Activated naive CD4-positive, alpha-beta T cell treated with anti-CD3 and anti-CD28 coated beads, Interleukin-2, amount 50 U/mL, for 72 hours (primary cell): Measurements from ENCODE around the gene NREP. TPM values are rescaled to one million over a fixed set of nuclear protein-coding genes. Genes with fewer than 3 reads are reported as not detected.
A peak's percentile ranks its signal among the peaks of the same experiment; 100 is the strongest.

ENCODE experiments used
- ATAC-seq, 2 donors: fragments of 150-1000 bp; cut with Tn5 transposase; 2 replicates each; pipeline ENCODE4 v1.10.0; 2021; ENCODE audit warnings: mild to moderate bottlenecking in 2 of 2, moderate library complexity in 2 of 2
- DNase-seq, 2 donors: peaks; one replicate each; pipeline ENCODE4 v3.0.0; 2021 to 2022; ENCODE audit warnings: low spot score in 2 of 2
- H3K27ac Mint-ChIP-seq, 2 donors: one replicate each; pipeline ENCODE4 v1.8.0; 2022; ENCODE audit warnings: mild to moderate bottlenecking in 2 of 2, mixed read lengths in 2 of 2
- H3K36me3 Mint-ChIP-seq, 2 donors: one replicate each; pipeline ENCODE4 v1.8.0; 2022; ENCODE audit warnings: mixed read lengths in 2 of 2
- H3K9me3 Mint-ChIP-seq, 2 donors: one replicate each; pipeline ENCODE4 v1.8.0; 2022; ENCODE audit warnings: mixed read lengths in 2 of 2
- total RNA-seq, 2 donors: library from RNA; stranded (reverse); gene quantifications; one replicate each; pipeline ENCODE4 v1.2.3, GENCODE V29; 2022

The NREP gene
- total RNA-seq, 2 donors from 2014 or later, result 7.7 to 28.7 TPM

DNA sequence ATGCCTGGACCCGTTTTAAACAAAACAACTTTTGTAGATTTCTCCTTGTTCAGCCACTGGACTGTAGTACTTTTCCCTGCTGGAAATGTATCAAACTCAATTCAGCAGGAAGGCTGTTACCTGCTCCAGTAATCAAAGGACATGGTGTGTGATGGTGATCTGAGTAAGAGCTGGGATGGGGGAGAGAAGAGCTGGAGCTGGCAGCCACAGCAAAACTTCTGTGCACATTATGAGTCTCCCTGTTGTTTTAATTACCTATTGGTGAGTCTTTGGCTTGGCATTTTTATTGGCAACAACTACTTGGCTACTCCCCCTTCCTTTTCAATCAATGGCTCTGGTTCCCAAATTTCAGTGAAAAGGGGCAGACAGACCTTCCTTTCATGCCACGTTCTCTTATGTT is 9.7 kb downstream of the NREP start:
- Mint-ChIP-seq H3K27ac (no peak overlapping the region), H3K9me3 (no peaks in the 10 kb centered on the region), H3K36me3 (peaks cover 5 to 6% of the 10 kb centered on the region in 2 donors)
- no peak for ATAC-seq
- DNase-seq, result no peak

DNA sequence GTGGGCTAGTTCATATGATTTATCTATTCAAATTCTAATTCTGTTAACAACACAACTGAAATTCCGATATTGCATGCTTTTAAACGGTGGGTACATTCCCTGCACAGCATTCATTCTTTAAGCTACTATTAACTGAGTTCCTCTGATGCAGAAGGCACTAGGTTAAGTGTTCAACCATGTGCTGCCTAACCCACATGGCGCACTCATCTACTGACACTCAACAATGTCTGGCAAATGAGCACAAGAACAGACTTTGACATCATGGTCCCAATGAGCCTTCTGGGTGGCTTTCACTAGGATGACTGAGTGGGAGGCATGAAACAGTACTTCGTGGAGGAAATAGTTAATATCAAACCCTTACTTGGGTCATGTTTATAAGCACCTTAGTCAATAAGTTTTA is 10.2 kb downstream of the NREP start:
- peaks cover 5 to 6% of the 10 kb centered on the region in 2 donors for H3K36me3 Mint-ChIP-seq
- no peak for DNase-seq
- no peak overlapping the region for H3K27ac Mint-ChIP-seq
- ATAC-seq, result no peak
- H3K9me3 Mint-ChIP-seq, result no peaks in the 10 kb centered on the region

DNA sequence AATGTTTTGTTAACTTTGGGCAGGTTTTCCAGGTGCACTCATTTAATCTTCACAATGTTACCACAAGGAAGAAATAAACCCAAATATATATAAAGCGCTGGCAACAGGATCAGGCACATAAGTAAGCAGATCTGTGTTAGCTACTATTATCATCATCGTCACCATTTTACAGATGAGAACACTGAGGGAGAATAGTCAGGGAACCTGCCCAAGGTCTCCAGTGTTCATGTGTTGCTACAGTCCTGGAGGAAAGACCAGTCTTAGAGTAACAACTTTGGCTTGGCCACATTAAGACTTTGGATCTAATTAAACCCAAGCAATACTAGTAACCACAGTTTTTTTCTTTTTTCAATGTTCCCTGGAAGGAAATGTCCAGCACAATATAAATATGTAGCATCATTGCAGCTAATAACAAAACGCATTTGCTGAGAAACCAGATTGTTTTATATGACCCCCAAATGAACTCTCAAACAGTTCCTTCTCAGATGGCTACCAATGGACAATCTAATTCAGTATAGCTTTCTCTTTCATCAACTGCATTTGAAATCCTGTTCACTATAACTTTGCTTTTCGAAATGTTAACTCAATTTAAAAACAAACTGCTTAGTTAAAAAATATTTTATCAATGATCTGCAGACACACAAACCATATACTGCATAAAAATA is 11.8 kb downstream of the NREP start:
- Mint-ChIP-seq H3K36me3 (peaks cover 5 to 6% of the 10 kb centered on the region in 2 donors), H3K9me3 (no peaks in the 10 kb centered on the region), H3K27ac (no peak overlapping the region)
- ATAC-seq, result no peak
- DNase-seq, result no peak

DNA sequence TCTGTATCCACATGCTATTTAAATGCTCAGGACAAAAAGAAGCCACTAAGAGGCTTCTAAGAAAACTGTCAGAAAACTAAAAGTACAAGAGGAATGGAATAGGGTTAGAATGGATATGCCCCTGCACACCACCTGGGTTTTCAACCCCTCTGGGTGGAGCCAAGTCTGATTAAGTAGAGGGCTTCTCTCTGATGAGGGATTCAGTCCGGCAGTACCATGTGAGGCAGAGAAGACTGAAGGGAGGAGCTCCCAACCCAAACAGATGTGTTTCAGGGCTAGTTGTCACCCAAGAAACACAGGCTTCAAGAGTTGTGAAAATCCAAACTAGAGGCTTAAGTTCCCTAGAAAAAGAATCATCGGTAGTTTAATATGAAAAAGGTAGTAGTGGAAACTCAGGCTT is 12.5 kb downstream of the NREP start:
- peaks cover 5 to 6% of the 10 kb centered on the region in 2 donors for H3K36me3 Mint-ChIP-seq
- H3K9me3 Mint-ChIP-seq, result no peaks in the 10 kb centered on the region
- no peak for ATAC-seq
- DNase-seq, result no peak
- no peak overlapping the region for H3K27ac Mint-ChIP-seq

DNA sequence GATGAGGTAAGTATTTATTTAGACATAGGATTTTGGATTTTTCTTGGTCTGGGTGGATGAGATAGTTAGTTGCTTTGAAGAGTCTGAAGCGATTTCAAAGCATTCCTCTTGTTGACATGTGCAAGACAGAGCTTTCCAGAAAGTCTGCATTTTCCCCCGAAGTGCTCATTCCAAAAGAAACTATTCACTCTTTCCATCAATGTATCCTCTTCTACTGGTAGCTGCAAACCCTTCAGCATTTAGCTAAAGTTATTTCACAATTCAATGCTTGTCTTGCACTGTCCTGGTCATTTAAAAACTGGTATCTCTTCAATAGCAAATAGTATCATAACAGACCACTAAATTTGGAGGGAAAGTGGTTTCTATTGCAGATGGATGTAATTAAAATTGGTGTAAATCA is 13.0 kb downstream of the NREP start:
- Mint-ChIP-seq H3K9me3 (no peaks in the 10 kb centered on the region), H3K36me3 (peaks cover 5 to 6% of the 10 kb centered on the region in 2 donors), H3K27ac (no peak overlapping the region)
- ATAC-seq (no peak), DNase-seq (no peak)

DNA sequence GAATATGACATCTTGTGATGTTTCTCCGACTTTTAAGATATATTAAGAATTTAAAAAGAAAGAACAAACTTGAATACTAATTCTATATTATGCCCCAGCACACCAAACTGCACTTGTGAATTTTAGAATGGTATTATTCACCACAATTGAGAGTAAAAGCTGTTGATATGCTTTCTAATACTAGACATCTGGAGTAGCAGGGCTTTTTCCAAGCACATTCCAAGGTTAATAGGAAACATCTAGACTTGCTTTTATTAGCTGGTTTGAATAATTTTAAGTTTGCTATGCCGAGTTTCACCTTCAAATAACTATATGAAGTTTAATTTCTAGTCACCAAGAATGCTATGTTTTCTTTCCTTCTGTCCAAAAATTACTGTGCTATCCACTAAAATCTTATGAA is 13.5 kb downstream of the NREP start:
- ATAC-seq, result no peak
- no peak for DNase-seq
- Mint-ChIP-seq H3K9me3 (no peaks in the 10 kb centered on the region), H3K36me3 (peaks cover 5 to 6% of the 10 kb centered on the region in 2 donors), H3K27ac (no peak overlapping the region)

DNA sequence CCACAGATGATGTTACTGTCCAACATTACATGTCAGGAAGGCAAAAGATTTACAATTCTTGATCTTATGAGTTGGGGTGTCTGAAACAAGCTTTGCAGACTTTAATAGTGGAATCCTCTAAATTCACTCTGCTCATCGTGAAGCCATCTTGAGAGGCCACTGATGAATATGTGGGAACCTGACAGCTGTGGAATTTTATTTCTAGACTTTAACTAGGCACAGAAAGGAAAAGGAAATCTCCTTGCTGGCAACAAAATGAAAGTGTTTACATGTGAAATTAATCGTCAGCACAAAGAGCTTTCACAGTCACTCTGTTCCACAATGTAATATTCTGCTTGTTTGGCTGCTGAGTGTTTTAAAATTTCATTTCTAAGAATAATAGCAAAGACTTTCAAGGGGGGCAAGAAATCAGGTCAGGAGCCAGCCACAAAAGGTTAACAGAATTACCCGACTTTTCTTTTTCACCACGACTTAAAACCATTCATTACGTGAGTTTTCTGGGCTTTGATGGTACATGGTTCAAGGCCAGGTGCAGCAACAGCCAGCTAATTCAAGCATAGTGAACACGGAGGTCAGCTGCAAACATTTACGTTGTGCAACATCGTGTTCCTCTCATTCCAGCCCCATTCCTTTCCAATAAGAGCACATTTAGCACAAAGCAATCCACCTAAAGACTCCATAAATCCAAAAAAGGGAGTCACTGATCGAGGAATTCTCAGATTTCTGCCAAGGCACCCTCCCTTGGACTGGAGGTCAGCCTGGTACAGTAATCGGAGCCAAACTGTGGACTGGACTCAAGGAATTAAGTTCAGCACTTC is 14.6 kb downstream of the NREP start:
- no peak for ATAC-seq
- DNase-seq, result no peak
- Mint-ChIP-seq H3K27ac (no peak overlapping the region), H3K9me3 (no peaks in the 10 kb centered on the region), H3K36me3 (no peaks in the 10 kb centered on the region)

DNA sequence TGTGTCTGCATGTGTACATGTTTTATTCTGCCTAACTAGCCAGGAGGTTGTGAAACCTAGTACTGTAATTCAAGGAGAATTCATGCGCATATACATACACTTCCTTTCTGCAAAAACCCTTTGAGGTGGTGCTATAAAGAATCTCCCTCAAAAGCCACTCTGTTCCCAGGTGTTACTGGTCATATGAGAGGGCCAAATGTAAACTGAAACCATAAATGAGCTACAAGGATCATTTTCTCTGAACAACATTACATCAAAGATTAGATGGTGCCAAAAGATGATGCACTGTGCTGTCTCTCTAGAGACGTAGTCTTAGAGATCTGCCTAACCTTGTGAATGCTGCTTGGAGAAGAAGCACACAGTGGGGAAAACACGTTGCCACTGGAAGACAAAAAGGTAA is 15.7 kb downstream of the NREP start:
- no peaks in the 10 kb centered on the region for H3K9me3 Mint-ChIP-seq
- no peak overlapping the region for H3K27ac Mint-ChIP-seq
- ATAC-seq (peak; percentile 78 to 90), DNase-seq (no peak)
- no peaks in the 10 kb centered on the region for H3K36me3 Mint-ChIP-seq

DNA sequence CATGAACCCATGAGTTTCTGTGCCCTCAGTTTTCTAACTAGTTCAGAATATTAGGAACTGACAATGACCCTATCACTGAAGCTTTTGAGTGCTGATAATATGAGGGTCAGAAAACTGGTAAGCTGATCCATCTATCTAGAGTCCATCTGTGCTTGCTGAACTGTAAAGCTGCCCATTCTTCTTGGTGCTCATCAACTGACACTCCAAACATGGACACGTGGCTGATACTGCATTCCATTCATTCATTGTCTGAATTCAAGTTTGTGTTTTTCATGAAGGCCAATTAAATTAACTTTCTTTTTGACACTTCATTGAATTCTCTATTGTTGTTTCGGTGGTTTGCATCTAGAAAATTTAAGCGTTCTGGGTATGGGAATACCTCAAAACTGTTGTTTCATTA is 17.6 kb downstream of the NREP start:
- Mint-ChIP-seq H3K27ac (no peak overlapping the region), H3K9me3 (no peaks in the 10 kb centered on the region), H3K36me3 (no peaks in the 10 kb centered on the region)
- ATAC-seq, result no peak
- DNase-seq, result no peak

DNA sequence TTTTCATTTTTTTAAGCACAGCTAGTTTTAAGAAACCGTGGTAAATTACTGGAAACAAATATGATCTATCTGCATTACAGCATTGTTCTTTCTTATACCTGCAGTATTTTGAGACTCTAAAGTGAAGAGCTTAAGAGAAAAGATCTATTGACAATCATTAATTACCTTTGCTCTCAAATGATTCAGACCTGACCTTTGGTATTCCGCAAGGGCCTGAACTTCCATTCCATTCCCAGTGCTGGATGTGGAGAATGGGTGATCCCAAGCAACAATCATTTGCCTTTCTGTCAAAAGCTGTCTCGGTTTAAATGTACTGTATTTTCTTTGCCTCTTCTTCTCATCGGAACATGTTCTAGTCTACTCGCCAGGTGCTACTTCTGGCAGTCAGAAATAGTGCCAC is 18.9 kb downstream of the NREP start:
- no peak for ATAC-seq
- Mint-ChIP-seq H3K9me3 (no peaks in the 10 kb centered on the region), H3K27ac (no peak overlapping the region), H3K36me3 (no peaks in the 10 kb centered on the region)
- DNase-seq, result no peak

DNA sequence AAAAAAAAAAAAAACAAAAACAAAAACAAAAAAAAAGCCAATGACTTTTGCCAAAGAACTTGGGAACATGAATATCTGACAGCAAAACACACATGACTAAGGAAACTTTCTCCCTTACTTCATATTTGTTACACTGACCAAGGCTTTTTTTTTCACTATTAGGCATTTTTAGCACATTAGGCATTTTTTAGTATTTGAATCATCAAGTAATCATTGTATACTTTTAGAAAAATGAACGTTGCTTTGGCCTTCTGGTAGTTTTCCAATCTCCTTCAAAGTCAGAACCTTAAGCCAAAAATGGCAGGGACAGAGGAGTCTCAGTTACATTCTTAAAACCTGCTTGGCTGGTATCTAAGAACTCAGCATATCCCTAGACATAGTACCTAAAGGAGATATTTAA is 19.3 kb downstream of the NREP start:
- no peak for DNase-seq
- no peak overlapping the region for H3K27ac Mint-ChIP-seq
- peaks cover 0 to 4% of the 10 kb centered on the region in 2 donors for H3K36me3 Mint-ChIP-seq
- H3K9me3 Mint-ChIP-seq, result no peaks in the 10 kb centered on the region
- no peak for ATAC-seq

DNA sequence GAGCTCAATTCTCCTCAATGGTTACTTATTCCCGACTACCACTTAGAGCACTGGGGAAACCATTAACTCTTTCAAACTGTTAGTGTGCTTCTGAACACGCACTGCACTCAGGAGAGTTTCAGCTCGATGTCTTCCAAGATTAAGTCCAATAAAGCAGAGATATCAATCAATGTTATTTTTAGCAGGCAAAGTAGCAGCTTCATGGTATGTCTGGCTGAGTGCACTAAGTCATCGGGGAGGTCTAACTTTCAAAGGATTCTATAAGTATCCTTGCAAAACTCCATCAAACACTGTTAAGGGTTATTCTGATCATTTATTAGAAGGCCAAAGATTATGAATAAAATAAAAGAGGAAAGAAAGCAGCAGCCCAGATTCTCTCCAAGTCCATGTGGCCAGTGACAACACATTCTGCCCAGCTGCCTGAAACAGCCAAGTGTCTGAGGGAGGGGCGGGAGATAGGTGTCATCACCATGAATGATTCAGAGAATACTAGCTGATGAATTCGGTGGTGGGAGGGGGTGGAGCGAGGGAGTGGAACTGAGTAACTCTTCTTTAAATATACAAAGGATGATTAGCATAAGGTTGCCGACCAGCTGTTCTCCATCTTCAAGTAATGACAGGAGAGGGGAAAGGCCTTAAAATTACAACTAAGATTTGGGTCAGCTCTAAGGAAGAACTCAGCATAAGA is 21.3 kb downstream of the NREP start:
- H3K9me3 Mint-ChIP-seq, result no peaks in the 10 kb centered on the region
- peaks cover 0 to 6% of the 10 kb centered on the region in 2 donors for H3K36me3 Mint-ChIP-seq
- H3K27ac Mint-ChIP-seq, result no peak overlapping the region
- DNase-seq, result no peak
- ATAC-seq, result peak; percentile 77 to 86

DNA sequence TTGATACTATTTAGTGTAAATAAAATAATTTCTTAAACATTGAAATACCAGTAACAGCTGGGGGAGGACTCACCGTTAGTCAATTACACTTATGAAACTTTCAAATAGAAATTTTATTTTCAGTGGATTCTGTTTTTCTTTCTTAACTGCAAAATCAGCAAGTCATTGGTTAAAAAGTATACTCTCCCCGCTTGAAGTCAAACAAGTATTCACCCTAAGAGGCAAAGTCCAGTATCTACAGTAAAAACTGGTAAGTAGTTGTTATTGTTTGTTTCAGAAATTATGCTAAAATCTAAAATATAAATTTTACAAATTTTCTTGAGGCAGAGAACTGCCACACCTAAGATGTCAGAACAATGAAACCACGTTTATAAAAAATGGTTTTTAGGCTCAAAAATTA is 22.4 kb downstream of the NREP start:
- no peak for ATAC-seq
- Mint-ChIP-seq H3K27ac (no peak overlapping the region), H3K36me3 (peaks cover 0 to 15% of the 10 kb centered on the region in 2 donors), H3K9me3 (no peaks in the 10 kb centered on the region)
- no peak for DNase-seq

DNA sequence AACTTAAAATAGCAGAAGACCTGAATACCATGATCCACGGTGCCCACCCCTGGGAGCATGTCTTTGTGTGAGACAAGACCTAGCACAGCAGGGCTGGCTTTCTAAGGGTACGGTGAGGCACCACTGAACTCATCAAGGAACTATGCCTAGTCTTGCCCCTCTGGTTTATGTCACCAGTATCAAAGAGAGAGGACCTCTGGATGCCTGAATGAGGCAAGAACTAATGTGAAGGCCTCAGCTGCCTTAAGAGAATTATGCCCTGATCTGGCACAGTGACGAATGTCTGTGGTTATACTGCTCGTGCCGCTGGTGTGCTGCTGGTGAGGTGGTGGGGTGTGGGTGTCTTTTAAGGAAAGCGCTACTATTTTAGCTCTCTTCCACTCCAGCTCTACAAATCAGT is 23.0 kb downstream of the NREP start:
- no peak overlapping the region for H3K27ac Mint-ChIP-seq
- ATAC-seq (peak; percentile 68 to 78), DNase-seq (no peak)
- H3K9me3 Mint-ChIP-seq, result no peaks in the 10 kb centered on the region
- H3K36me3 Mint-ChIP-seq, result peaks cover 0 to 21% of the 10 kb centered on the region in 2 donors

DNA sequence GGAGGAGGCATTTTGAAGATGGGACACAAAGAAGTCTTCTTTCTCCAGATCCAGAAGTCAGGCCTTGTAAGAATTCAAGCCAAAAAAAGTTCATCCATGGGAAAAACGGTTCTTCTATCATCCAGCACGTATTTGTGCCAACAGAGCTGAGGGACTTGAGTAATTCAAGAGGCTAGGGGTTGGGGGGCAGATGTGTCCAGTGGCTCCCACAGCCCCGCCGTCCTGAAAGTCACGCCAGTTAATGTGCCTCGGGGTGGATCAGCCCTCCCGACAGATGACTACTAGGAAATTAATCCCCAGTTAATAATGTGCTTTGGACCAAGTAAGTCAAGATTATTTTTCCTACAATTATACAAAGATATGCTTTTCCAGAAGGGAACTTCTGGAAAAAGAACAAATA is 23.4 kb downstream of the NREP start:
- no peak for DNase-seq
- Mint-ChIP-seq H3K9me3 (no peaks in the 10 kb centered on the region), H3K27ac (no peak overlapping the region), H3K36me3 (peaks cover 0 to 26% of the 10 kb centered on the region in 2 donors)
- no peak for ATAC-seq

DNA sequence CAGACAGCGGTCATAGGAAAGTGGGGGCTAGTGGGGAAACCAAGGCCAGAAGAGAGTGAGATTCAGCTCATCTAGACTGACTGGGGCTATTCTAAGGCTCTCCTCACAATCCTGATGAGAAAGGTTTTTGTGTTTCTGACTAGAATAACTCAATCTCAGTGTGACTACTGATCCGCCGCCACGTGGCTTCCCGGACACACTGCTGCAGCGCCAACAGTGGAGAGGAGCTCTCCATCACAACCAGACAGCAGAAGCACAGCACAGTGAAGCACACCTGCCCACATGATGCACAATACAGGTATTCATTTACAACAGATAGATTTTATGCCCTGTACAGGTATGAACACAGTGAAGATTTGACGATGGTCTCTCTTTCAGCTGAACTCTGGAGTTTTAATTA is 25.4 kb downstream of the NREP start:
- no peaks in the 10 kb centered on the region for H3K9me3 Mint-ChIP-seq
- peaks cover 0 to 30% of the 10 kb centered on the region in 2 donors for H3K36me3 Mint-ChIP-seq
- H3K27ac Mint-ChIP-seq, result no peak overlapping the region
- ATAC-seq, result no peak
- DNase-seq, result no peak

DNA sequence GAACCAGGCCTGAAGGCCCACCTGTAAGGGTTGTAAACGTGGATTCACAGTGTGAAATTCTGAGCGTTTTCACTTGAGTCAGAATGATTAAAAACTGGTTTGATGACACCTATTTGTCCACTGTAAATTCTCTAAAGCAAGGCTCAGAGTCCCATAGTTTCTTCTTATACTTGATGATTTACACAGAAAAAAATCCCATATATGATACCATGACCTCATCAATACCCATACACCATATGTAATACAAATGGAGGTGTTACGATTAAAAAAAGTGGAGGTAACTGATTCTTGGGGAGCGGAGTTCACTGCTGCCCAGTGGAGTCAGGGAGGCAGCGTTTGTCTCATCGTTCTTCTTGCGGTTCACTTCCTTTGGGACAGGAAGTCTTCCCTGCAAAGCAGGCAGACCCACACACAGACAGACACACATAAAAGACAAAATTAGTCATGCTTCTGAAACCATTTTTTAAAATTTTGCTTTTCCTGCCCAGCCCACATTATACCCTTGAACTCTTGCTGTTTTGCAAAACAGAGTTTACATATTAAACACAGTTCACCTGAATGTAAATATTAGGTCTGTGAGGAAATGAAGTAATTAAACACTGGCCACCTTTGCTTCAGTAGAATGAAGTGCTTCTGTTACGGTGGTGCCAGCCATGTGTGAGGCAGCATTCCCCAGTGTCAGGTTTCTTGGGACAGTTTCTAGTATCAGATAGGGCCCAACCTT is 26.2 kb downstream of the NREP start:
- H3K9me3 Mint-ChIP-seq, result no peaks in the 10 kb centered on the region
- H3K27ac Mint-ChIP-seq, result peak overlapping the region in 1 of 2 donors; percentile 29
- DNase-seq (no peak), ATAC-seq (peak; percentile 44 to 60)
- peaks cover 0 to 30% of the 10 kb centered on the region in 2 donors for H3K36me3 Mint-ChIP-seq
